Measurements from ENCODE around the gene JAM3.

DNA sequence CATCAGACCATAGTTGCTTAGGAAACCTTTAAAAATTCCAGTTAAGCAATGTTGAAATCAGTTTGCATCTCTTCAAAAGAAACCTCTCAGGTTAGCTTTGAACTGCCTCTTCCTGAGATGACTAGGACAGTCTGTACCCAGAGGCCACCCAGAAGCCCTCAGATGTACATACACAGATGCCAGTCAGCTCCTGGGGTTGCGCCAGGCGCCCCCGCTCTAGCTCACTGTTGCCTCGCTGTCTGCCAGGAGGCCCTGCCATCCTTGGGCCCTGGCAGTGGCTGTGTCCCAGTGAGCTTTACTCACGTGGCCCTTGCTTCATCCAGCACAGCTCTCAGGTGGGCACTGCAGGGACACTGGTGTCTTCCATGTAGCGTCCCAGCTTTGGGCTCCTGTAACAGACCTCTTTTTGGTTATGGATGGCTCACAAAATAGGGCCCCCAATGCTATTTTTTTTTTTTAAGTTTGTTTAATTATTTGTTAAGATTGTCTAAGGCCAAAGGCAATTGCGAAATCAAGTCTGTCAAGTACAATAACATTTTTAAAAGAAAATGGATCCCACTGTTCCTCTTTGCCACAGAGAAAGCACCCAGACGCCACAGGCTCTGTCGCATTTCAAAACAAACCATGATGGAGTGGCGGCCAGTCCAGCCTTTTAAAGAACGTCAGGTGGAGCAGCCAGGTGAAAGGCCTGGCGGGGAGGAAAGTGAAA is 81.5 kb downstream of the JAM3 start:
- TF ChIP-seq, protein P1, sequence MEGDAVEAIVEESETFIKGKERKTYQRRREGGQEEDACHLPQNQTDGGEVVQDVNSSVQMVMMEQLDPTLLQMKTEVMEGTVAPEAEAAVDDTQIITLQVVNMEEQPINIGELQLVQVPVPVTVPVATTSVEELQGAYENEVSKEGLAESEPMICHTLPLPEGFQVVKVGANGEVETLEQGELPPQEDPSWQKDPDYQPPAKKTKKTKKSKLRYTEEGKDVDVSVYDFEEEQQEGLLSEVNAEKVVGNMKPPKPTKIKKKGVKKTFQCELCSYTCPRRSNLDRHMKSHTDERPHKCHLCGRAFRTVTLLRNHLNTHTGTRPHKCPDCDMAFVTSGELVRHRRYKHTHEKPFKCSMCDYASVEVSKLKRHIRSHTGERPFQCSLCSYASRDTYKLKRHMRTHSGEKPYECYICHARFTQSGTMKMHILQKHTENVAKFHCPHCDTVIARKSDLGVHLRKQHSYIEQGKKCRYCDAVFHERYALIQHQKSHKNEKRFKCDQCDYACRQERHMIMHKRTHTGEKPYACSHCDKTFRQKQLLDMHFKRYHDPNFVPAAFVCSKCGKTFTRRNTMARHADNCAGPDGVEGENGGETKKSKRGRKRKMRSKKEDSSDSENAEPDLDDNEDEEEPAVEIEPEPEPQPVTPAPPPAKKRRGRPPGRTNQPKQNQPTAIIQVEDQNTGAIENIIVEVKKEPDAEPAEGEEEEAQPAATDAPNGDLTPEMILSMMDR (IDR thresholded peaks at IDR 0.05; ENCODE audit: low read depth, low read length, poor library complexity, severe bottlenecking), result no peak
- no peak for TF ChIP-seq EZH2phosphoT487 (IDR thresholded peaks at IDR 0.05; ENCODE audit: borderline replicate concordance, low read length)

All from DOHH2 (cell line).